HG03060 (cell line): ENCODE data around the gene PRAMEF13.
"Not testable (repeated sequence)": the region's sequence is repeated elsewhere in the genome, so short reads cannot be mapped to it uniquely, and the experiment has no call there.

Experiments used
- ATAC-seq: cut with Tn5 transposase; IDR thresholded peaks from one replicate; pipeline ENCODE4 v1.9.1; 2021; ENCODE audit warnings: low read depth, moderate number of reproducible peaks; ENCODE audit not compliant: unreplicated experiment

PRAMEF13 gene

GRCh38 chr1:13208712-13209111 is 7.5 kb upstream of the PRAMEF13 start:
- ATAC-seq, result not testable (repeated sequence)

- ATAC-seq, result not testable (repeated sequence)
Measured at GRCh38 chr1:13171548-13171947, 29.7 kb downstream of the PRAMEF13 start, which contains the start of gene PRAMEF9. Gene PRAMEF9, plus strand, starts transcription at chr1:13171848. Its CDS starts 3,433 bp downstream, at chr1:13175281.

GRCh38 chr1:13165531-13165930 is 35.7 kb downstream of the PRAMEF13 start, which contains the start of gene HNRNPCL4:
Gene HNRNPCL4, minus strand, starts transcription at chr1:13165631. Its CDS starts 164 bp downstream, at chr1:13165467.
- not testable (repeated sequence) for ATAC-seq

DNA sequence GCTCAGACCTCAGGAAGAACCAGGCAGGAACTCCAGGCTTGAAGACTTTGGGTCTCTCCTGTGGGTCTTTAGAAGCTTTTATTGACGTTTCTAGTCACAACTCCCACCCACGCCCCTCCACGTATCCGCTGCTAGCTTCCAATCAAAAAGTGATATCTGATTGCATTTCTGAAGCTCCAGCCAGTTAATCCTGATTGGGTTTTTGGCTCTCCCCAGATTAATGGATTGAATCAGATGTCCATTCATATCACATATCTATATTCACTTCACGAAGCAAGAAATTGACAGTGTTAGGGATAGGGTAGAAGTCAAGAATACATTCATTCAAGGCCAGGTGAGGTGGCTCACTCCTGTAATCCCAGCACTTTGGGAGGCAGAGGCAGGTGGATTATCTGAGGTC is 45.3 kb downstream of the PRAMEF13 start, which contains the start of gene PRAMEF26:
TSS of gene PRAMEF26 (minus strand) at position 101 of the 400 bp plus-strand sequence. CDS start 2,914 bp downstream, outside the sequence.
- ATAC-seq, result not testable (repeated sequence)
